MV-4-11 (cell line): ENCODE measurements around the gene GPR107.
A peak's percentile ranks its signal among the peaks of the same experiment; 100 is the strongest.

ENCODE experiments used
- DNase-seq: peaks from one replicate; lab custom pipeline; 2025; lab: John Stamatoyannopoulos, UW

The GPR107 gene

GRCh38 chr9:130054325-130054786 lies 650 bp downstream of the GPR107 start:
- DNase-seq = no peak

GRCh38 chr9:130054820-130055219 lies 1.1 kb downstream of the GPR107 start:
- no peak for DNase-seq

DNA sequence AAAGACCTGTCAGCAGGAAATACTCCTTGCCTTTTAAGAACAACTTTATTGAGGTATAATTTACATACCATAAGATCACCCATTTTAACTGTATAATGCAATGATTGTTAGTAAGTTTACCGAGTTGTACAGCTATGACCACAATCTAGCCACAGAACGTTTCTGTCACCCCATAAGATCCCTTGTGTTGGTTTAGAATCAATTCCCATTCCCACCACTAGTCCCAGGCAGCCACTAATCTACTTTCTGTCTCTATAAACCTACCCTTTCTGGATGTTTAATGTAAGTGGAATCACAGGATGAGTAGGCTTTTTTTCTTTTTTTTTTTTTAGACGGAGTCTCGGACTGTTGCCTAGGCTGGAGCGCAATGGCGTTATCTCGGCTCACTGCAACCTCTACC lies 4.4 kb downstream of the GPR107 start:
- peak; percentile 63 for DNase-seq

GRCh38 chr9:130058887-130059286 lies 5.2 kb downstream of the GPR107 start:
- no peak for DNase-seq

- no peak for DNase-seq
These were observed 6.6 kb downstream of the GPR107 start for GRCh38 chr9:130060296-130060695.

DNA sequence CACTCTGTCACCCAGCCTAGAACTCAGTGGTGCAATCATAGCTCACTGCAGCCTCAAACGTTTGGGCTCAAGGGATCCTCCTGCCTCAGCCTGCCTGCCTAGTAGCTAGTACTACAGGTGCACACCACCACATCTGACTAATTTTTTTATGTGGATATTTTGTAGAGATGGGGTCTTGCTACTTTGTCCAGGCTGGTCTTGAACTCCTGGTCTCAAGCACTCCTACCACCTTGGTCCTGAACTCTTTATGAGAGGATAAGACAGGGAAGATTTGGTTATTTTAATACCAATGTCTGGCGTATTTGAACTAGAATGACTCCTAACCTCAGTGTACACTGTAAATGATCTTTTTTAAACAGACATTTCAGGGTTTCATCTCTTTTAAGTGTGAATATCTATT lies 9.0 kb downstream of the GPR107 start:
- no peak for DNase-seq

GRCh38 chr9:130064621-130065020 lies 10.9 kb downstream of the GPR107 start:
- DNase-seq = no peak

DNA sequence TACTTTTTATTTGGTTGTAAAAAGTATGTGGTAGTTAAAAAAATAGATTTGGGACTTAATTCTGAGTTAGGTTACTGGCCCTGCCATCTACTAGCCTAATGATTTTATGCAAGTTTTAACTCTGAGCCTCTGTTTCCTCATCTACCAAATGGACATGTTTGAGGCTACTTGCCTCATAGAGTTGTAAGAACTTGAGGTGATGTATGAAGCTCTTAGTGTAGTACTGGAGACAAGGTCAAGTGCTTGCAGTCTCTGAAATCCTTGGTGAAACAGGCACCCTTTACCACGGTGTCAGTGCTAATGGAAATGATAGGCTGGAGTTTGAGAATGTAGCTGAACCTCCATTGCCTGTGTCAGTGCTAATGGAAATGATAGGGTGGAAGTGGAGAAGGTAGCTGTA lies 15.3 kb downstream of the GPR107 start:
- no peak for DNase-seq

DNA sequence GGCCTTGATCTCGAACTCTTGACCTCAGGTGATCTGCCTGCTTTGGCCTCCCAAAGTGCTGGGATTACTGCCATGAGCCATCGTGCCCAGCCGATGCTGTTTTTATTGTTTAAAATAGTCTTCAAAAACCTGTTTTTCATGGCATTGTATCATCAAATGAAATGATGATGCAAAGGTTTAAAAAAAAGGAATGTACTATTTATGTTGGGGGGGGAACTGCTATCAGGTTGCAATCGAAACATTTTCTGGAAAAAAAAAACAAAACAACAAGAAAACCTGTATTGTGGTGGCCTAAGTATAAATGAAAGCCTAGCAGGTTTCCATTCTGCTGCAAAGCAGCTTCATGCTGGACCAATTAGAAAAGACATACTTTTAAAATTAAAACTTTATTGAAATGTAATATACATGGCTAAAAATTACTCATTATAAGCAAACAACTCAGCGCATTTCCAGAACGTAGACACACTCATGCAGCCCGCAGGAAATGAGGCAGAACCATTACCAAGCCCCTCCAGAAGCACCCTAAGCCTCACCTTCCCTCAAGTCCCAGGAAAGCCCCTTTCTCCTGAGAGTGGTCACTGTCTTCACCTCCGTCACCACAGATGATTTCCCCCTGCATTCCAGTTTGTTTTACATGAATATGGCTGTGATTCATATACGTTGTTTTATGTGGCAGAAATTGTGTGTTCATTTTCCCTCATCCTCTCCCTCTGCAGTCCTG lies 19.0 kb downstream of the GPR107 start:
- no peak for DNase-seq

GRCh38 chr9:130073373-130073772 lies 19.7 kb downstream of the GPR107 start:
- DNase-seq = no peak

- DNase-seq = no peak
These were observed 24.8 kb downstream of the GPR107 start for GRCh38 chr9:130078547-130078946.

- no peak for DNase-seq
These were observed 30.6 kb downstream of the GPR107 start for GRCh38 chr9:130084337-130084736.

- DNase-seq = no peak
These were observed 34.3 kb downstream of the GPR107 start for GRCh38 chr9:130088051-130088450.

- DNase-seq = no peak
These were observed 35.4 kb downstream of the GPR107 start for GRCh38 chr9:130089141-130089540.

- DNase-seq = no peak
These were observed 37.2 kb downstream of the GPR107 start for GRCh38 chr9:130090915-130091314.

GRCh38 chr9:130092910-130093309 lies 39.2 kb downstream of the GPR107 start:
- no peak for DNase-seq

GRCh38 chr9:130095872-130096271 lies 42.2 kb downstream of the GPR107 start:
- DNase-seq = no peak

GRCh38 chr9:130100681-130101080 lies 47.0 kb downstream of the GPR107 start:
- no peak for DNase-seq

- no peak for DNase-seq
These were observed 48.2 kb downstream of the GPR107 start for GRCh38 chr9:130101915-130102314.

DNA sequence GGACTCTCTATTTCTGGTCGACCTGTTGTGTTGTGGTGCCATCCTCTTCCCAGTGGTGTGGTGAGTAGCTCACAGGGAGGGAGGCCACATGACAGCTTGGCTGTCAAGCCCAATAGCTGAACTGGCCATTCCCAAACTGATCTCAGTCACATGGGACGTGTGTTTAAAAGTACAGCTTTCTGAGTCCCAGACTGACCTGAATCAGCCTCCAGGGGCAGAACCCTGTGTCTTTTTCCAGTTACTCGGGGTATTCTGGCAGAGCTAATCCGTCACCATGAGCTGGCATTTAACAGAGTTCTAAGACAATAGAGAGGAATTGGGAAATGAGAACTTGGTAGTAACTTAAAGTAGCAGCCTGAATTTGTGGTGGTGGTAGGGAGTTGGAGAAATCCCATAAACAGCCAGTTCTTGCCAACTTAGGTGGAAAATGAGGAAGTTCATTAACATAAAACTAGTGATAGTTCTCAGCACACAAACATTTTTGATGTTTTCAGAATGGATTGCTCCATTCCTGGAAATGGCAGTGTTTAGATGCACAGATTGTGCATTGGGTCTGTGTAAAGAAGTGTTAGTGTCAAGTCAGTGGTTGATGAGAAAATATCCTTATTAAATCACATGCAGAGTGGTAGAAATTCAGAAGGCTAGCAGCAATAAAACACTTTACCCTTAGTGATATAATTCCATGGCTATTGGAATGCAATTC lies 50.9 kb downstream of the GPR107 start:
- peak; percentile 92 for DNase-seq

GRCh38 chr9:130106860-130107233 lies 53.1 kb downstream of the GPR107 start:
- DNase-seq = no peak

DNA sequence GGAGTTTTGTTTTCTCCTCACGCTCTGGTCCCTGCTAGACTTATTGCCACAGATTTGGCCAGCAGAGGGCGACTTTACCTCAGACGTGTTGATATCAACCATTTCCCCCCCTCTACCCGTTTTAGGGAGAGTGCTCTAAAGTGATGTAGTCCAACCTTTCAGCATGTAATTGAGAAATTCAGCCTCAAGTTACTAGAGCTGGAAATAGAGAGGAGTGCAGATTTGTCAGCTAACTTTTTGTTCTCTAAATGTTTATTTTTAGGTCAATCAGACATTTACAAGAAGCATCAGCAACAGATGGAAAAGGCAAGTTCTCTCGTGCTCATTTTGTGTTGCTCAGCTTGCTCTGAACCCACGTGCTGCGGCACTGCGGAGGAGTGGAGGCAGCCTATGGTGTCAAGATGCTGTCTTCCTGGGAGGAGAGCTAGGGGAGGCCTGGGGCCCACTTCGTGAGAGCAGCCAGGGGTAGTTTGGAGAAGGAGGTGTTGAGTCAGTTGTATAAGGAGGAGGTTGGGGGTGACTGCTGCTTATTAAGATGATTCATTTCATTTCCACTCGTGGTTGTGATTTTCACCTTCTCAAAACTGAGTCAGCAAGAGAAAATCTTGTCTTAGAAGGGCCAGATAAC lies 53.6 kb downstream of the GPR107 start:
- DNase-seq = peak; percentile 66

DNA sequence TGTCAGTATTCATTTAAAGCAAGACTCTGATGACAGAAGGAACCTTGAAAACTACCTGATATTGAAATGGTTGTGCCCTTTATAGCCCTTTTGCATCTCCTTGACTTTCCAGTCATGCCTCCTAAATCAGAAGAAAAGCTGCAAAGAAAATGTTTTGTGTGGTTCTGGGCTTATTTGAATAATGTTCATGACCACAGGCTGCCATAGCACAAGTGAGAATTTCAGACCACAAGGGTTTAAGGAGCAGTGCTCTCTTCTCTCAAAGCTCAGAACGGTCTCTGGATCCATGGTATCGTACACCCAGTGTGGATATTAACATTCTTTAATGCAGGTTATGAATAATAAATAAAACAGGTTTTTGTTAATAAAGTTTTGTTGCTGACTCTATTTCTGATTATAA lies 54.2 kb downstream of the GPR107 start:
- no peak for DNase-seq
